HG03060 (cell line): ENCODE measurements around the gene PRSS48.
"Not testable (repeated sequence)": the region's sequence is repeated elsewhere in the genome, so short reads cannot be mapped to it uniquely, and the experiment has no call there.

Experiments
- ATAC-seq: cut with Tn5 transposase; IDR thresholded peaks from one replicate; pipeline ENCODE4 v1.9.1; 2021; ENCODE audit warnings: low read depth, moderate number of reproducible peaks; ENCODE audit not compliant: unreplicated experiment

PRSS48 gene

DNA sequence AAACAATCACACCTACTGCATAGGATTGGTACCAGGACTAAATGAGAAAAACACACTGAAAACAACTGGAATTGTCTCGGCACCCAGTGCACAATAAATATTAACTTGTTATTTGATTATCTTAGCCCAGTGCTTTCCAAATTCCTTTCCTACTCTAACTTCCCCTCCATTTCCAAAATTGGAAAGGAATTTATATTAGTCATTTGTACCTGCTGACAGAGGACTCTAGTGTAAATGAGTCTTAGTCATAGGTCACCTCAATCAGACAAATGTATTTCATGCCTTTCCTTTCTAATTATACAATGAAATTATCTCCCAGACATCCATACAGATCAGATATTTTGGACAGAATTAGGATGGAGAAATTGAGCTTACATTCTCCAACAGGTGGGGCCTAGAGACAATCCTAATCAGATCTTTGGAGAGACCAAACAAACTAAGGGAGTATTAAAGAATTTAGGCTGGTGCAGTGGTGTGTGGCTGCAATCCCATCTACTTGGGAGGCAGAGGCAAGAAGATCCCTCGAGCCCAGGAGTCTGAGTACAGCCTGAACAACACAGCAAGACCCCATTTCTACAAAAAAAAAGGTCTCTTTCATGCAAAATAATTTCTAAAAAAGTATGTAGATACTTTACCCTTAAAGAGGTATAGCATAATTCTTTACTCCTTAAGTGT, 38.4 kb downstream of the PRSS48 start:
- no peak for ATAC-seq

DNA sequence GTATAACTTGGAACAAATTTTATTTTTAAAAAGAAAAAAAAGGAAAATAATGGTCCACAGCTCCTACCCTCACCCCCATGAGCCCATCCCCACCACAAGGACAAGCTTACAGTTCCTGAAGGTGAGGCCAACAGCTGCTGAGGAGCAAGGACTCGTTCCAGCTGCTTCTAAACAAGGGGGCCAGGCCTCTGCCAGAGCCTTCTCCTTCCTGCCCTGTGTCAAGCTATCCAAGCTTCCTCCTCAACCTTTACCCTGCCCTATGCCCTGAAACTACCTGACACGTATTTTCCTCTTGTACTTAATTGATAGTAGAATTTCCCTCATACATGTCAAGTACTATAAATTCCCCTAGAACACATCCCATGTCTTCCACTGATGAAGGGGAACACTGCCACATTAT, 39.7 kb downstream of the PRSS48 start:
- ATAC-seq = no peak

DNA sequence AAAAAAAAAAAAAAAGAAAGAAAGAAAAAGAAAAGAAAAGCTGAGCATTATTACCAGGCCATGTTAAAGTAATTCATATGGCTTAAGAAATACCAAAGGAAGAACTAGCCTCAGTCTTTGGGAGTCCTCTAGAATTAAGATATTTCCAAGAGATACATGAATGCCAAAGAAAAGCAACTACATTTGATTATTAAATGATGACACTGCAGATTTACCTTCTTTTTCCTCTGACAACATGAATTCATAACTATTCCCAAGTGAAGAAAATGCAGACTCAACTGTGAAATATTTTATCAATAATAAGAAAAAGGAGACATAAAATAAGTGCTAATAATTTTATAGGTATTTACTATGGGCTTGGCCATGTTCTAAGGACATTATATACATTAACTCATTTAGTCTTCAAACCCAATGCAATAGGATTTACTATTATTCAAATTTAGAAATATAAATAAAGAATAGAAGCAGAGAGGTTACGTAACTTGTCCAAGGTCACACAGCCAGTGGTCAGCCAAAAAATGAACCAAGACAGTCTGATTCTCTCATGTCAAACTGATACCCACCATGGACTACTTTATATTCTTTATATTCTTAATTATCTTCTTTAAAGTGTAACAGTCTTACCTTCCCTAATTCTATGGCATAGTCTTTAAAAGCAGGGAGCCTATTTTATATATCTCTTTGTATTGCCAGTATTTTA, 41.5 kb downstream of the PRSS48 start:
- no peak for ATAC-seq

DNA sequence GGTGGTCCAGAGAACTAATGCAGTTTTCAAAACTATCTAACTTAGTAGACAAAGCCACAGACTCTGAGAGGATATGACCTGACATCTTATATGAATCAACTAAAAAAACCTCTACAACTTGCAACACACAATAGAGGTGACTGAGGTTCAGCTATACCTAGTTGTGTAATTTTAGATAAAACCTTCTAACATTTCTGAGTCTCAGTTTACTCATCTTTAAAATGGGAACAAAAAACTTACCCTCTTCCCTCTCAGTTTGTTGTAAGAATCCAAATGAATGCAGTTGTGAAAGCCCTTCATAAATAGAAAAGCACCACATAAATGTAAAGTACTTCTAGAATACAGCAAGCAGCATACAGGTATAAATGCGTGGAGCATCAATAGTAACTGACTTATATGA, 42.5 kb downstream of the PRSS48 start:
- ATAC-seq = no peak

DNA sequence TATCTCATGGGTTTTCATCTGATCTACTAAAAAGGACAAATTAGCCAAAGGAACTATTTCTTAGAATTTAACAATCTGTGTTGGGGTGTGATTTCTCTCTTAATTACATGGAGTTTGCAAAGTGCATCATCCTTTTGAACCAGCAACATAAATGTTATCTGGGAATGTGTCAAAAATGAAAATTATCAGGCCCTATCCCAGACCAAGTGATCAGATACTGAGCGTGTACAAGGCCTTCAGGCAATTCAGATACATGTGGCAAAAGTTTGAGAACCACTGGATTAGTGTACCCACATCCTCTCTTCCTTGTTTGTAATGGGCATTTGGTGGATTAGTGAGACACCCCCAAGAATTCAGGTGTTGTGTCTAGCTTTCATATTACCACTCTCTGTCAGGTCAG, 44.6 kb downstream of the PRSS48 start:
- no peak for ATAC-seq

DNA sequence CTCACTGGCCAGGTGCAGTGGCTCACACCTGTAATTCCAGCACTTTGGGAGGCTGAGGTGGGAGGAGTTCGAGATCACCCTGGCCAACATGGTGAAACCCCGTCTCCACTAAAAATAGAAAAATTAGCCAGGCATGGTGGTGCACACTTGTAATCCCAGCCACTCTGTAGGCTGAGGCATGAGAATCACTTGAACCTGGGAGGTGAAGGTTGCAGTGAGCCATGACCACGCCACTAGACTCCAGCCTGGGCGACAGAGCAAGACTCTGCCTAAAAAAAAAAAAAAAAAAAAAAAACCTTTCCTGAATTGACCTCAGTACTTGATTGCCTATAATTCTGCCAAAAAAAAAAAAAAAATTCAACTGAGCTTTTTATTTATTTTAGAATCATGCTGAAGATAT, 45.2 kb downstream of the PRSS48 start:
- ATAC-seq = not testable (repeated sequence)

DNA sequence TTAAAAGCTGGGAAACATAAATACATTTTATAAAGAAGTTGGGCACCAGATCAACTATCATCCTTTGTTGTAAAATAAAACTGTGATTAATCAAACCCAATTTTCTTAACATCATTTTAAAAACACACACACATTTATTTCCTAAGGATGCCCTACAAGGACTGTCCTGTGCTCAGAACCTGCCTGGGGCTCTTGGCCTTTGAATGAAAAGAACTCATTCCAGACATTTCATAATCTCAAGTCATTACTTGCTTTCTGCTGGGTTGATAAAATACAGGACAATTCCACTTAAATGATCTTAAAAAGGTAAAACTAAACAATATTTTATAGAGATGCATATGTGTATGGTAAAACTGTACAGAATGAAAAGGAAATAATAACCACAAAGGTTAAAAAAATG, 45.6 kb downstream of the PRSS48 start:
- no peak for ATAC-seq

DNA sequence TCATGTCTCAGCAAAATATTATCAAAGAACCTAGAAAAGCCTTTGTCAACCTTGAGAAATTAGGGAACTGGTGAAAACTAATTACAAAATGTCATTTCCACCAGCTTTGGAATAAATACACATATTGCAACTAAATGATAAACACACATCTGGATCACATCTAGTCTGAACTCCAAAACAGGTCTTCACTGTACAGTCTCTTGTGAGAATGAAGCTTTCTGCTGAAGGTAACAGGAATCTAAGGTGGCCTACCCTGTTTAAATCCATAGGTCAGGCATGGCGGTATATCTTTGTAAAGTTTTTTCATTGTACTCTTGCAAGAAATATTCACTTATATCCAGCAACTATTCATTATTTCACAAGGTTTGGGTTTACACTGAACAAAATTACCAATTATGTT, 46.7 kb downstream of the PRSS48 start:
- no peak for ATAC-seq

DNA sequence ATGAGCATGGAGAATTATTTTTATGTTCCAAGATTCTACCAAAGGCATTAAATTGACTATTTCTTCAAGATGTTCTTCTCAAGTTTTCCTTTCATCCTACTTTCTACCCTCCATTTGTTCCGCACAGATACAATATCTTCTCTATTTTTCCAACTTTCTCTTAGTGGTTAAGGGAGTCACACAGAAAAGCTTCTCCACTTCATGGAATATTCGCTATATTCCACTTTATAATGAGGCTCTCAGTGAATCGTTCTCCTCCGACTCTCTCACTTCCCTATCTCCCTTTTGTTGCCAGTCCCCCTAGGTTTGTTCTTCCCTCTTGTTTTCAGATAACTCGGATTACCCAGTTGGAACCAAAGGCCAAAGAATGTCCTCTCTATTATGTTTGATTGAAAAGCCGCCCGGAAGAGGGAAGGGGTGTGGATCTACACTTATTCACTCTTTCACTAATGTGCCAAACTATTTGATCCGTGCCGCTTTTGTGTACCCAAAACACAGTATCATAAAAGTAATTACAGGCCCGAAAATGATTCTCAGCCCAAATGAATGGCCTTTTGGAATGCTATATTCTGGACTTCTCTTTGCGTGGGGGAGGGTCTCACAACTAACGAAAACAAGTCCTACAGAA, 47.3 kb downstream of the PRSS48 start:
- ATAC-seq = no peak

DNA sequence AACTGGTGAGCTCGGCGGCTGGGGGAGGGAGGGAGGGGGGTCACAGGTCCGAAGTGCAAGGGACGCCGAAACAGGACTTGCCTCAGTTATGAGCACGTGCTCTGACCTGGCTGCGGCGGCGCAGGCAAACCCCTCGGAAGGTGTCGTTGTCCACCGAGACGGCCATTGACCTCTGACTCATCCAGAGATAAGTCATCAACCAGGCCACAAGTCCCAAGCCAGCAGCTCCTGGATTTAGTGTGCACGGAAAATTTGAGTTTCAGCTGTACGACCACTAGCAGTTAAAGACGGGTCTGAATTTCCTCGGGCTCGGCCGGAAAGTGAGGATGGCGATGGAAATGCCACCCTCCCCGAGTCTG, 47.8 kb downstream of the PRSS48 start:
- no peak for ATAC-seq

DNA sequence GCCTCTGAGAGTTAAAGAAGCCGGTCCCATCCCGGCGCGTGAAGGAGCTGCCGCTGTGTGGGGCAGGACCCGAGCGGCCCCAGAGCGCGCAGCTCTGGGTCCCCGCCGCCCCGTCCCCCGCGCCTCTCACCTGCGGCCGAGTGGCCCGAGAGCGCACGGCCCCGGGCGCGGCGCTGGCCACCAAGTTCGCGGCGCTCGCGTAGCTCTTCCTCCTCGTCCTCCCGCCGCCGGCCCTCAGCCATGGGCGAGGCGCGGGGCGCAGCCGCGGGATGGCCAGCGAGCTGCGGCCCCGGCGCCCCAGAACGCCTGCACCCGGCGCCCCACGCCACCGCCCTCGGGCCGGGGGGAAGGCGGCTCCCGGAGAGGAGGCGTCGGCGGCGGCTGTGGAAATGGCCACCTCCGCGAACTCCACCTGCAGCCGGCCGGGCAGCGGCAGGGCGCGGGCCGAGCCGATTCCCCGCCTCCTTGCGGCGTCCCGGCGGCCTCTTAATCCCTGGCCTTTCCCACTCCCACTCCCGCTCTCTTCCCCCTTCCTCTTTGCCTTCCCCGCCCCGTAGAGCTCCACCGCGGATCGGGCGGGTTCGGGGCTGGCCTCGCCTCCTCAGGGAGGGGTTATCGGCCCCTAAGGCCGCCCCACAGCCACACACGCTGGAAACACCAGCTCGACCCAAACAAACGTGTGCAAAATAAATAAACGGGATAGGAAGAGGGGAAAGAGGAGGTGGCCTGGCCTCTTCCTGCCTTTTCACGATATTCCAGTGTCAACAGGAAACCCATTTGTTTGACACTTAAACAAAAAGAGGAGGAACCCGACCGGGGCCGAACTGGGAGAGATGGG, 48.4 kb downstream of the PRSS48 start, which contains the start of gene SH3D19:
TSS of gene SH3D19 (minus strand) at position 495 of the 838 bp plus-strand sequence. CDS start at position 242, 253 bp downstream.
- no peak for ATAC-seq

DNA sequence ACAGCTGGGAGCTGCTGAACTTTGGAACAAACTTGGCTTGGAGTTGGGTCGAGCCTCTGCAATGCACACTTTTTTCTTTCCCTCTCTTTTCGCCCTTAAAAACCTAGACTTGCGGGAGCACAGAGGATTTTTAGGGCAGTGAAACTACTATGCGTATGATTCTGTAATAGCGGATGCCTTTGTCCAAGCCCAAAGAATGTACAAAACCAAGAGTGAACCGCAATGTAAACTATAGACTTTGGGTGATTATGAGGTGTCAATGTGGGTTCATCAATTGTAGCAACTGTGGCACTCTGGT, 48.9 kb downstream of the PRSS48 start:
- ATAC-seq = no peak

DNA sequence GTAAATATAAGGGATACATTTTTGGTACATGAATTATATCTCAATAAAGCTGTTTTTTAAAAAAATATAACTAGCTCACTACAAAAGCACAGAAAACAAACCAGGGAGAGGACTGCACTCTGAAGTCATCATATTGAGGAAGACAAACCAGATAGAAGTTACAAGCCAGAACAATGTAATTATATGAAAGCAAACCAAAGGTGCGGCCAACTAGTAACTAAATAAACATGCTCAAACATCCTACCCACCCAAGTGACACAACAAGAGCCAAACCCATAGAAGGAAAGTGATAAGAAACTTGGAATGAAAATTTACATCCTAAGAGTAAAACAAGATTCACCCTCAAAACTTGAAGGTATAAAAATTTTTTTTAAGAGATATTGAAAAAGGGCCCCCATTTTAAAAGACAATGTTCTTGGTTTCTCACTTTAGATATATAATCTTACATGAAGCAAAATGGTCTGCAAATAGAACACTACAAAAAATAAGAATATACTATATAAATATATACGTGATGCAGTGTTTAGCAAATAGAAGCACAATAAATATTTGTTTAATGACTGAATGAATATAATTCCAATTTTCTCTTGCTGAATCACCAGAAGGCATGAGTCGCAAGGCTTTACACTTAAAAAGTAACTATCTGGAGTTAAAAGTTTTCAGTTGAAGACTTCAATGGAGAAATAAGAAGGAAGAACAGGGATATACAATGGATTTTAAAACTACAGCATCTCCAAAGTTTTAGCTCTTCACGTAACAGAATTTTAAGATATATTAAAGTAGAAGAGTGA, 52.5 kb downstream of the PRSS48 start:
- no peak for ATAC-seq

DNA sequence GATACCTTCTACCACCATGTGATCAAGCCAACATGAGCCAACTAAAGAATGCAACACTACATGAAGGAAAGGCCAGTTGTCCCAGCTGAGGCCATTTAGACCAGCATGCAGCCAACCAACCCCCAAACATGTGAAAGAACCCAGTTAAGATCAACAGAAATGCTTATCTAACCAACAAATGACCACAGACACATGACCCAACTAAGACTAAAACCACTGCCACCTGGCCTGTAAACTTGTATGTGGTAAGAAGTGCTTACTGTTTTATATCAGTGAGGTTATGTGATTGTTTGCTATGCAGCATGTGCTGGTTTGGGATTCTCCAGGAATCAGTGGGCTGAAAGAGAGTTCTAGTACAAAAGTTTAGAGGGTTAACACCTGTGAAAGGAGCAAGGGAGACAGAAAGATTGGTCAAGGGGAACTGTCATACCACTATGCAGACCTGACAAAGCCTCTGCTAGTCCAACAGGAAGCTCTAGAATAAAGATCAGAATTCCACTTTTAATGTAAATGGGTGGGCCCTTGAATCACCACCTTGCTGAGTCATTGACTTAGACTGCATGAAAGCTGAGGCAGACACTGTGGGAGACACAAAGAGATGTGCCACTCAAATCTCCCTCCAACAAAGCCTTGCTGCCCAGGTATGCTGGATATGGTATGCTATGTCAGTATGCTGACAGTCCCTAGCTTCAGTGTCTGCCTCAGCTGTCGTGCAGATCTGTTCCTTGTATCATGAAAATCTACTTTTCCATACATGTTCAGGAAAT, 54.5 kb downstream of the PRSS48 start:
- ATAC-seq = no peak

DNA sequence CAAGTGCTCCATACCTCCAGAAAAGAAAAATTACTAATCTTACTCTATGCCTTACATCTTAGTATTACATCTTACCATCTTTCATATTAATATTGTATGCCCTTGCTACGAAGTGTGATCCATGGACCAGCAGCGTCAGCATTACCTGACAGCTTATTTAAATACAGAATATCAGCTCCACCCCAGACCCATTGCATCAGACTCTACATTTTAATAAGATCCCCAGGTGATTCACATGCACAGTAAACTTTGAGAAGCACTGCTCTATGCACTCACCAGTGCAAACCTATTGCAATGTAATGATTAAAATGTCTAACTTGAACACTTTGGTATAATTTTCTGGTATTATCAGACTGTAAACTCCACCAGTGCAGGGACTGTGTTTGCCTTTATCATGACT, 62.5 kb downstream of the PRSS48 start:
- ATAC-seq = no peak

DNA sequence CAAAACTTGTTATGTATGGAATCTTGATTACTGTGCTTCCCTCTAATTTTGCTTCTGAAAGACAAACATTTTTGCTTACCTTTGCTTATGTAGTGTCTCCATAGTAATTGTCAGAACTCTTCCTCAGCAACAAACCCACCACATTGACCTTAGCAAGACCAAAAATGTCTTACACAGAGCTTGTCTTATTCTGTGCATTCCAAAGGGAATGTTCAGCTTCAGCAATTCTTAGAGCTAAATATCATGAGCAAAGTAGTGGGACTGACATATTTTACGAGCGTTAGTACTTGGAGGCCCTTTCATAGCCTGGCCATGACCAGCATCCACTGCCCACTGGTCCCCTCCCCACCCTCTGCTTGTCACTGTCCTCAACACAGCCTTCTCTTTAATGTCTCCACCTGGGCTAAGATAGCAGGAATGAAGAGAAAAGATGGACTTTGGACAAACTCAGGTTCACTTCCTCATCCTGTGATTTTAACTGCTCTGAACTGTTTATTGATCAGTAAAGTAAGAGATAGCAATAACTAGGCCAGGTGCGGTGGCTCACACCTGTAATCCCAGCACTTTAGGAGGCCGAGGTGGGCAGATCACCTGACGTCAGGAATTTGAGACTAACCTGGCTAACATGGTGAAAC, 63.9 kb downstream of the PRSS48 start:
- ATAC-seq = no peak
